SK-N-SH (cell line): ENCODE results near the gene NOTCH1.

ENCODE experiments used
- CTCF ChIP-seq: fragments of 200-600 bp; sonication (generic); IDR thresholded peaks from 2 replicates; pipeline ENCODE4 v1.6.1; 2017; ENCODE audit warnings: antibody characterized with exemption, mild to moderate bottlenecking, moderate library complexity
- TF ChIP-seq, protein P1 (sequence below): IDR thresholded peaks from 2 replicates; pipeline ENCODE4 v1.6.1; 2012; ENCODE audit warnings: mild to moderate bottlenecking, low read depth, low read length, moderate library complexity

DNA sequence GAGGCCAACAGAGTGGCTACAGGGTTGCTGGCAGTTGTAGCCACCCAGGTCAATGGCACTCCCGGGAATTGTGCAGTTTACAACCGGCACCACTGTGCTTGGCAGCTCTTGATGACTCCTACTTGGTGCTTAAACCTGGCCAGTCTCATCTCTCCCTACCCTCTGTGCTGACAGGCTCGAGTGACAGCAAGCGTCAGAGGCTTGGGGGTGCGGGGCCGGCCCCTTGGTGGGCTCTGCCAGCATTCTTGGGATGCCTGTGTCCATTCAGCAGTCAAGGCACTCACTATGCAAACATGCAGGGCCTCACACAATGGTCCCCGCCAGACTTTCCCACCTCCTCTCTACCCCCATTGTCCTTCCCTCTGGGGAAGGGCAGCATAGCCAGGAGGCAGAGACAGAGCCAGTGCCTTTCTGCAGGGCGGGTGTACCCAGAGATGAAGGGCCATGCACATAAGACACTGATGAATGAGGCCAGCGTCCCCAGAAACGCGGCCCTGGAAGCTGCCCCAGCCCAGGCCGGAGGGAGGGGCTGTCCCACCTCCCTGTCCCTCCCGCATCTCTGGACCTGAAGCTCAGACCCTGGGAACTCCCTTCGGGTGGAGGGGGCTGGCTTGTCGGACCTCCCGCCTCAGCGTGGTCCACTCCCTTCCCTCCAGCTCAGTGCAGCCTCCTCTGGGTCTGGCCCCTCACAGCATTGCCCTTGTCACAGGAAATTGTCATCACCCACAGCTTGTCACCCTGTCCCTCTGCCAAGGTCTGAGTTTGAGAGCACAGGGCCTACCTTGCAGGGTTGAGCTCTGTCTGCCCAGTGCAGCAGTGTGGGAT is 26.4 kb upstream of the NOTCH1 start:
- TF ChIP-seq CTCF: no peak
- TF ChIP-seq, protein P1, sequence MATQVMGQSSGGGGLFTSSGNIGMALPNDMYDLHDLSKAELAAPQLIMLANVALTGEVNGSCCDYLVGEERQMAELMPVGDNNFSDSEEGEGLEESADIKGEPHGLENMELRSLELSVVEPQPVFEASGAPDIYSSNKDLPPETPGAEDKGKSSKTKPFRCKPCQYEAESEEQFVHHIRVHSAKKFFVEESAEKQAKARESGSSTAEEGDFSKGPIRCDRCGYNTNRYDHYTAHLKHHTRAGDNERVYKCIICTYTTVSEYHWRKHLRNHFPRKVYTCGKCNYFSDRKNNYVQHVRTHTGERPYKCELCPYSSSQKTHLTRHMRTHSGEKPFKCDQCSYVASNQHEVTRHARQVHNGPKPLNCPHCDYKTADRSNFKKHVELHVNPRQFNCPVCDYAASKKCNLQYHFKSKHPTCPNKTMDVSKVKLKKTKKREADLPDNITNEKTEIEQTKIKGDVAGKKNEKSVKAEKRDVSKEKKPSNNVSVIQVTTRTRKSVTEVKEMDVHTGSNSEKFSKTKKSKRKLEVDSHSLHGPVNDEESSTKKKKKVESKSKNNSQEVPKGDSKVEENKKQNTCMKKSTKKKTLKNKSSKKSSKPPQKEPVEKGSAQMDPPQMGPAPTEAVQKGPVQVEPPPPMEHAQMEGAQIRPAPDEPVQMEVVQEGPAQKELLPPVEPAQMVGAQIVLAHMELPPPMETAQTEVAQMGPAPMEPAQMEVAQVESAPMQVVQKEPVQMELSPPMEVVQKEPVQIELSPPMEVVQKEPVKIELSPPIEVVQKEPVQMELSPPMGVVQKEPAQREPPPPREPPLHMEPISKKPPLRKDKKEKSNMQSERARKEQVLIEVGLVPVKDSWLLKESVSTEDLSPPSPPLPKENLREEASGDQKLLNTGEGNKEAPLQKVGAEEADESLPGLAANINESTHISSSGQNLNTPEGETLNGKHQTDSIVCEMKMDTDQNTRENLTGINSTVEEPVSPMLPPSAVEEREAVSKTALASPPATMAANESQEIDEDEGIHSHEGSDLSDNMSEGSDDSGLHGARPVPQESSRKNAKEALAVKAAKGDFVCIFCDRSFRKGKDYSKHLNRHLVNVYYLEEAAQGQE: no peak
